ACHN (cell line): Measurements from ENCODE around the gene DPY30.
A peak's percentile ranks its signal among the peaks of the same experiment; 100 is the strongest.
"Not testable (repeated sequence)": the region's sequence is repeated elsewhere in the genome, so short reads cannot be mapped to it uniquely, and the experiment has no call there.

Experiments
- DNase-seq: peaks from one replicate; pipeline ENCODE4 v3.0.0-alpha.2; 2015
- in situ Hi-C: cut with HindIII; loops from 2 replicates; pipeline ENCODE4 v1.10.0; 2017; ENCODE audit warnings: low sequenced_read_pairs, low pct_ligation_motif_present, low pct_unique_long_range_greater_than_20kb

DPY30 gene

DNA sequence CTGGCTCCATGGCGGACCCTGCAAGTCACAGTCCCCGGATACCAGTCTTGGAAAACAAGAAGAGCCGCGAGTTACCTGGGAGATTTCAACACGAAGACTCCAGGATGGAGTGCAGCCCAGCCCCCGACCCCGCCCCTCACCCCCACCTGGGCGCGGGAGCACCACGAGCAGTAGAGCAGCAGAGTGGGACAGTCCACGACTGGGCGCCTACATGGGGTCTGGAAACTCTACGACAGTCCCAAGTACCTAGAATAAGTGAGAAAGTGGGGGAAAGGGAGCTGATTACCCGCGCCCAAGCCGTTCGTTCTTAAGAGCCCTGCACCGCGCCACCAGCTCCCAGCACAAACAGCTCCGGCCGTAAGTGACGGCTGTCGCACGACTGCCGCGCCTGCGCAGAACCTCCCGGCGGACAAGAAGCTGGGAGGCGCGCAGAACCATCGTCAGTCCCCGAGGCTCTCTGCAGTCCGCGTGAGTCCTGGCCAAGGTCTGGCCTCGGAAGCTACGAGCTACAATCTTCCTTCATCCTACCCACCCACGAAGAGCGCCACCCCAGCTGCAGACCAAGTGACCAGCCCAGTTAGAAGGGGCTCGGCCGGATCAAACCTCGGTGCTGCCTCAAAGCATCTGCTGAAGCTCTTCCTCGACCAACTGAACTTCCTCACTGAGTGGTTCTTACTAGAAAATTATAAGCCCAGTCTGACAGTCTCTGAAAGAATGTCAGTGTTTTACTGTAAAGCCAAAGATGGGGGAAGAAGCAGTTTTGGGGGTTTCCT, at the start of gene DPY30:
Gene DPY30 (minus strand): TSS at position 359 of the 773 bp plus-strand sequence. CDS start 349 bp downstream, at position 10.
- peak; percentile 94 for DNase-seq
- in situ Hi-C loops: no loop called here

DNA sequence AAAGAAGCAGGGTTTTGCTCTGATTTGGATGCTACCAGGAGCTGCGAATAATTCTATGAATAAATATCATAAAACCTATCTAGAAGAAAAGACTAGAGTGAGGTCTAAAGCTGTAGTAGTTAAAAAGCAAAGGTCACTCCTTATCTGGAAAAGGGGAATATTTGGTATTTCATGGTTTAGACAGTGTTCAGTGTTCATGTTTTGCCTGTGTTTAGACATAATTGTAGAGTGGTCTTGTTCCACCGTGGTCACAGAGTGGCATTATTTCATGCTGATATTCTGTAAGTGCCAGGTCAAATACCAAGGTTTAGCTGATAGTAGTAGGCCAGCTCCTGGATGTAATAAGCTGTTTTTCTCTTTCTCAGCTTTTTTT, 34.5 kb upstream of the DPY30 start:
- in situ Hi-C loops: no loop called here
- DNase-seq: no peak

DNA sequence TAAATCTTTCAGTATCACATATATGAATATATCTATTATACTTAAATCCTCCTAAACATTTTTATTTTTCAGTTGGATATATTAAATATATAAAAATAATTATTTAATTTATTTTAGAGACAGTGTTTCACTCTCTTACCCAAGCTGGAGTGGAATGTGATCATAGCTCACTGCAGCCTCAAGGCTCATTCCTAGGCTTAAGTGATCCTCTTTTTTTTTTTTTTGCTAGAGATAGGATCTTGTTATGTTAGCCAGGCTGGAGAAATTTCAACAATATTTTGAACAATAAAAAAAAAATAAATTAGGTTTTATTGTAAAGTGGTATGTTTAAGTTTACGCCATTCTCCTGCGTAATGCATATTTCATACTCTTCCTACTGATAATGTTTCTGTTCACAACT, 27.9 kb upstream of the DPY30 start:
- DNase-seq: no peak
- in situ Hi-C loops: no loop called here

DNA sequence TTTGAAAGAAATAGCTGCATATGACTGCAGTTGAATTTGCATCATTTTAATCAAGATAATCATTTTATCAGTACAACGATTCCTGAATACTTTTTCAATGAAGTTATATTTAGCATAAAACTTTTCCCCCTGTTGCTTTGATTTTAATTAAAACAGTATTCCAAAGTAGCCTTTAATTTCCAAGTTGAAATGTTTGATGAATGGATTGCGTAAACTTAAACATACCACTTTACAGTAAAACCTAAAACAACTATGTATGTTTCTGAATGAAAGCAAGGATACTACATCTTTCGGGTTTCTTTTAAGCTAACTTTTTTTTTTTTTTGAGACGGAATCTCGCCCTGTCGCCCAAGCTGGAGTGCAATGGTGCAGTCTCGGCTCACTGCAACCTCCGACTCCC, 25.1 kb upstream of the DPY30 start:
- no peak for DNase-seq
- in situ Hi-C loops: no loop called here

DNA sequence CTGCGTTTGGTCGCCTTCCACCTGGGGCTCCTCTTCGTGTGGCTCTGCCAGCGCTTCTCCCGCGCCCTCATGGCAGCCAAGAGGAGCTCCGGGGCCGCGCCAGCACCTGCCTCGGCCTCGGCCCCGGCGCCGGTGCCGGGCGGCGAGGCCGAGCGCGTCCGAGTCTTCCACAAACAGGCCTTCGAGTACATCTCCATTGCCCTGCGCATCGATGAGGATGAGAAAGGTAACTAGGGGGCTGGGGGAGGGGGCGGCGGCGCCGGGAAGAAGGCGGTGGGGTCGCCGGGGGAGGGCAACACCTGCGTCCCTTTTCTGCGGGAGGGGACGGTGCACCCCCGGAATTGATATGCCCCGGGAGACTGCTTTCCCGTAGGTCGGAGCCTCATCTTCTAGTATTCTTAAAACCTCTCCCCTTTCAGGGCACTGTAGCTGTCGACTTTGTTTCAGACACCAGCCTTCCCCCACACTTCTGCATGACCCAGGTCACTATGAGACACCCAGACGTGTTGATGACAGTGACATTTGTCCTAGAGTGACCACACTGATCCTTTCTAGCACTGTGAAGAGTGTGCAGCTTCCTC, 24.5 kb upstream of the DPY30 start:
- in situ Hi-C loops: no loop called here
- no peak for DNase-seq

DNA sequence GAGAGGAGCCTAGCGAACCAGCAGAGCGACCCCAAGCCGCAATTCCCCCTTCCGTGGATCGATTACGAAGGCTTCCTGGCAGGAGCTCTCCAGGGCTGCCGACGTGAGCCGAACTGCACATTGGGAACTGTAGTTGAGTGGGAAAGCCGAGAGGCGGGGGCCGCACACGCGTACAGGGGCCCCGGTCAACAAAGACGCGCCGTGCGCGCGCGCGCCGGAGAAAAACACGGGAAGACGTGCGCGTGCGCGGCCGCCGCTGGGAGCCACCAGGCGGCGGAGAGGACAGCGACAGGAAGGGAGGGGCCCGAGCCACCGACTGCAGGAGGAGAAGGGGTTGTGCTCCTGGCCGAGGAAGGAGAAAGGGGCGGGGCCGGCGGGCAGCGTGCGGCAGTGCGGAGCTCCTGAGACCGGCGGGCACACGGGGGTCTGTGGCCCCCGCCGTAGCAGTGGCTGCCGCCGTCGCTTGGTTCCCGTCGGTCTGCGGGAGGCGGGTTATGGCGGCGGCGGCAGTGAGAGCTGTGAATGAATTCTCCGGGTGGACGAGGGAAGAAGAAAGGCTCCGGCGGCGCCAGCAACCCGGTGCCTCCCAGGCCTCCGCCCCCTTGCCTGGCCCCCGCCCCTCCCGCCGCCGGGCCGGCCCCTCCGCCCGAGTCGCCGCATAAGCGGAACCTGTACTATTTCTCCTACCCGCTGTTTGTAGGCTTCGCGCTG, 23.9 kb upstream of the DPY30 start, which contains the start of gene SPAST:
Gene SPAST (plus strand): TSS at position 247 of the 711 bp plus-strand sequence. CDS start 276 bp downstream, at position 523.
- peak; percentile 98 for DNase-seq
- in situ Hi-C loops: no loop called here

DNA sequence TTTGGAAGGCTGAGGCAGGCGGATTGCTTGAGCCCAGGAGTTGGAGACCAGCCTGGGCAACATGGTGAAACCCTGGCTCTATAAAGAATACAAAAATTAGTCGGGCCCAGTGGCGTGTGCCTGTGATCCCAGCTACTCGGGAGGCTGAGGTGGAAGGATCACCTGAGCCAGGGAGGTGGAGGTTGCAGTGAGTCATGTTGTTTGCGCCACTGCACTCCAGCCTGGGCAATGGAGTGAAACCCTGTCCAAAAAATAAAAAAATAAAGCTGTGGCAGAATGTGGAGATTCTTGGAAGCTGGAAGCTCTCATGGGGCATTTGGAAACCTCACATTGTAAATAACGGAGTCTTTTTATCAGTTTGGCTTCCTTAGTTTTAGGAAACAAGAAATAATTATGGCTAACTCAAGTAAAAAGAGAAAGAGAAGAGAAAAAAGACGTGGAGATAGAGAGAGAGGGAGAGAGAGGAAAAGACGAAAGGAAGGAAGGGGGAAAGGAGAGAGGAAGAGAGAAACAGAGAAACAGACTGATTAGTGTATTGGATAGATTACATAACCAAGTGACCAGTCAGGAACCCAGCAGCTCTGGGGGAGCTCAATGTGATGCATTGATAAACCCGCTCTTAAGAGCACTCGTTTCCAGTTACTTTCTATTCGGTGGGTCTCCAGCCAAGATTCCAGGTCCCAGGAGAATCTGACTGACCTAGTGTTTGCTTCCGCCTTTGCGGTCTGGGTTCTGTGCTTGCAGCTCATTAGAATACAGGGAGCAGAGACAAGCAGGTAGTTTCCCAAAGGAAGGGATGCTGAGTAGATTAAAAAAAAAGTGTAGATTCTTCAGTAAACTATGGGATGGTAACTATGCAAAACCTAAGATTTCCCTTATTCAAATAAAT, 22.6 kb upstream of the DPY30 start:
- peak; percentile 78 for DNase-seq
- in situ Hi-C loops: no loop called here

DNA sequence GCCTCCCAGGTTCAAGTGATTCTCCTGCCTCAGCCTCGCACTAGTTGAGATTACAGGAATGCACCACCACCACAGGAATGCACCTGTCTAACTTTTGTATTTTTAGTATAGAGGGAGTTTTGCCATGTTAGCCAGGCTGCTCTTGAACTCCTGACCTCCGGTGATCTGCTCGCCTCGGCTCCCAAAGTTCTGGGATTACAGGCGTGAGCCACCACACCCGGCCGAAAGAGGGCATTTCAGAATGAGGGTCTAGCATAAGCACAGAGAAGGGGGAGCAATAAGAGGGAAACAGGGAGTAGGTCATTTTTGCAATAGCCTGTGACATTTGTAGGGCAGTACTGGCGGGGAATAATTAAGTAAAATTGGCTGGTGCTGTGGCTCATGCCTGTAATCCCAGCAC, 21.8 kb upstream of the DPY30 start:
- DNase-seq: no peak
- in situ Hi-C loops: no loop called here

DNA sequence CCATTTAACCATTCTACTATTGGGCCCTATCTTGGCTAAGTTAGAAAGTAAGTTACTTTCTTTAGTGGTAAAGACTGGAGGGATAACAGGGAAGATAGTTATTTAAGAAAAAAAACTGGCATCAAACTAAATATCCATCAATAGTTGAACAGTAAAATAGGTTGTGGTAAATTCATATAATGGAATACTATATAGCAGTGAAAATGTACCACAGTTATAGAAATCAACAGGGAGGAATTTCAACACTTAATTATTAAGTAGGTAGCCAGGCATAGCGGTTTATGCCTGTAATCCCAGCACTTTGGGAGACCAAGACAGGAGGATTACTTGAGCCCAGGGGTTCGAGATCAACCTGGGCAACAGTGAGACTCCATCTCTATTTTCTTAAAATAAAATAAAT, 20.7 kb upstream of the DPY30 start:
- no peak for DNase-seq
- in situ Hi-C loops: no loop called here

DNA sequence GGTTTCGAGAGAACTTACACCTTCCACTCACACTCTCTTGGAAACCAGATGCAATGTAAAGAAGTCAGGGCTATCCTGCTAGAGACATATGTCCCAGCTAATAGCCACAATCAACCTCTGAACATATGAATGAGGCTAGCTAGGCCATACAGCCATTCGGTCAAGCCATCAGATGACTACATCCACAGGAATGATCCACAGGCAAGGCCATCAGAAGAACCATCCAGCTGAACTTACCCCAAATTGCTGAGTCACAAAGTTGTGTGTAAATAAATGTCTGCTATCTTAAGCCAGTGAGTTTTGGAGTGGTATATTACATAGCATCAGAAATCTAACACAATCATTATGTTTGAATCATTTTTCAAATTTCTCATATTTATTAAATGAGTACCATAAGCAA, 18.5 kb upstream of the DPY30 start:
- in situ Hi-C loops: no loop called here
- no peak for DNase-seq

DNA sequence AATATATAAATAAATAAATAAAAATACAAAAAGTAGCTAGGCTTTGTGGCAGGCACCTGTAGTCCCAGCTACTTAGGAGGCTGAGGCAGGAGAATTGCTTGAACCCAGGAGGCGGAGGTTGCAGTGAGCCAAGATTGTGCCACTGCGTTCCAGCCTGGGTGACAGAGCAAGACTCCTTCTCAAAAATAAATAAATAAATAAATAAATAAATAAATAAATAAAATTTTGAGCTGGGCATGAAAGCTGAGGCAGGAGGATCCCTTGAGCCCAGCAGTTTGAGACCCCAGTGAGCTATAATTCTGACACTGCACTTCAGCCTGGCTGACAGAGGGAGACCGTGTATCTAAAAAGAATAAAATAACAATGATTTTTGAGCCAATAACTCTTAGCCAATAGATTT, 15.0 kb upstream of the DPY30 start:
- in situ Hi-C loops, DNase-seq: not testable (repeated sequence)

DNA sequence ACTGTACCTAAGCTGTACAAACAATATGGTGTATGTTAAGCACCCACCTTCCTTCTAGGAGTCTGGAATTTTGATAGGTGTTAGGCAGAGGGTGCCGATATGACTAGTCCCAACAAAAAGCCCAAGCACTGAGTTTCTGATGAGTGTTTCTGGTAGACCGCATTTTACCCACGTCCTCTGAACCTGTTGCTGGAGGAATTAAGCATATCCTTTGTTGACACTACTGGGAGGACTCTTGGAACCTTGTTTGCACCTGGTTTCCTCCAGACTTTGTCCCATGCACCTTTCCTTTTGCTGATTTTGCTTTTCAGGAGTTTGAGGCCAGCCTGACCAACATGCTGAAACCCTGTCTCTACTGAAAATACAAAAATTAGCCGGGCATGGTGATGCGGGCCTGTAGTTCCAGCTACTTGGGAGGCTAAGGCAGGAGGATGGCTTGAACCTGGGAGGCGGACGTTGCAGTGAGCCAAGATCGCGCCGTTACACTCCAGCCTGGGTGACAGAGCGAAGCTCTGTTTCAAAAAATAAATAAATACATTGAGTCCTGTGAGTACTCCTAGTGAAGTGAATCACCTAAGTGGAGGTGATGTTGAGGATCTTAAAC, 12.3 kb upstream of the DPY30 start:
- in situ Hi-C loops: no loop called here
- no peak for DNase-seq

DNA sequence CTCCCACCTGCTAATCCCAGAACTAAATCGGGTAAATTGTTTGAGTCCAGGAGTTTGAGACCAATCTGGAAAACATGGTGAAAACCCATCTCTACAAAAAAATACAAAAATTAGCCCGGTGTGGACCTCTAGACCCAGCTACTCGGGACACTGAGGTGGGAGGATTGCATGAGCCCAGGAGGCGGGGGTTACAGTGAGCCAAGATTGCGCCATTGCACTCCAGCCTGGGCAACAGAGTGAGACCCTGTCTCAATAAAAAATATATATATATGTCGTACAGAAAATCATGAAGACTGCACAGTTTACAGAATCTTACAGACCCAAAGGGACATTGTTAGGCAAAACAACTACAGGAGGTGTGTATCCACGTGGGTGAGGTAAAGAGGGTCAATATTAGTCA, 4.0 kb upstream of the DPY30 start:
- in situ Hi-C loops: no loop called here
- no peak for DNase-seq

DNA sequence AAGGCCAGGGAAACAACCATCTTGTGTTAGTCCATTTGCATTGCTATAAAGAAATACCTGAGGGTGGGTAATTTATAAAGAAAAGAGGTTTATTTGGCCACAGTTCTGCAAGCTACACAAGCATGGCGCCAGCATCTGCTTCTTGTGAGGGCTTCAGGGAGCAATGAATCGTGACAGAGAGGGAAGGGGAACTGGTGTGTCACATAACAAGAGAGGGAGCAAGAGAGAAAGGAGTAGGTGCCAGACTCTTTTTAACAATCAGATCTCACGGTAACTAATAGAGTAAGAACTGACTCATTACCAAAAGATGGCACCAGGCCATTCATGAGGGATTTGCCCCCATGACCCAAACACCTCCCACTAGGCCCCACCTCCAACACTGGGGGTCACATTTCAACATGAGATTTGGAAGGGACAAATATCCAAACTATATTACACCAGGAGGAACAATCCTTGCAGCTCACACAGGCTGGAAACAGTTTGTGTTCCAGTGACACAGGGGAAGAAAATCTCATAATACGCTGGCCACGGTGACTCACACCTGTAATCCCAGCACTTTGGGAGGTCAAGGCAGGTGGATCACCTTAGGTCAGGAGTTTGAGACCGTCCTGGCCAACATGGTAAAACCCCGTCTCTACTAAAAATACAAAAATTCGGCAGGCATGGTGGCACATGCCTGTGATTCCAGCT, 5.3 kb downstream of the DPY30 start:
- in situ Hi-C loops: not testable (repeated sequence)
- peak; percentile 14 for DNase-seq

DNA sequence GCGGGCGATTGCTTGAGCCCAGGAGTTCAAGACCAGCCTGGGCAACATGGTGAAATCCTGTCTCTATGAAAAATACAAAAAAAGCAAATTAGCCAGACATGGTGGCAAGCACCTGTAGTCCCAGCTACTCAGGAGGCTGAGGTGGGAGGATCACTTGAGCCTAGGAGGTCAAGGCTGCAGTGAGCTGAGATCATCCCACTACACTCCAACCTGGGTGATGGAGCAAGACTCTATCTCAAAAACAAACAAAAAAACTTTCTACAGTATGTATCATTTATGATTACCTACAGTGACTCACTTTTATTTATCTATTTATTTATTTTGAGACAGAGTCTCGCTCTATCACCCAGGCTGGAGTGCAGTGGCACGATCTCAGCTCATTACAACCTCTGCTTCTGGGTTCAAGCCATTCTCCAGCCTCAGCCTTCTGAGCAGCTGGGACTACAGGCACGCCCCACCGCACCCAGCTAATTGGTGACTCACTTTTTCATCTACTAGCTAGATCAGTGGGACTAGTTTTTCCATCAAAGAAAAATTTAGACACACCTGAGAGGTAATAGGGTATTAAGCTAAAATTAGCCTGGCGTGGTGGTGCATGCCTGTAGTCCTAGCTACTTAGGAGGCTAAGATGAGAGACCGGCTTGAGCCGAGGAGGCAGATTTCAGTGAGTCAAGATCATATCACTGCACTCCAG, 20.7 kb downstream of the DPY30 start:
- in situ Hi-C loops: not testable (repeated sequence)
- DNase-seq: peak; percentile 35

DNA sequence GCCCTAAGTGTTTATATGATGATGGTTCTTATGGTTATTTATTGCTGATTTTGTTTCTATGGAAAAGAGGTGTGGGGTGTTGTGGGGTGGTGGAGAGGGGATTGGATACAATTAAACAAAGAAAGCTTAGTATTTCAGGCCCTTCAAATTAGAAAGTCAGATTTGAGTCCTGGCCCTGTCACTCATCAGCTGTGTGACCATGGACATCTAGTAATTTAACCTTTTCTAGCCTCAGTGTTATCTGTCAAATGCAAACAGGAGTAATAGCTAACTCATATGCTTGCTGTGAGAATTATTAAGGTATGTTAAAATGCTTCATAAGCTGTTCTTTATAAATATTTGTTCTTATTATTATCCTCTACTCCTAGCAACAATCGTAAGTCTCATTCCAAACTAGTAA, 26.7 kb downstream of the DPY30 start:
- in situ Hi-C loops: no loop called here

DNA sequence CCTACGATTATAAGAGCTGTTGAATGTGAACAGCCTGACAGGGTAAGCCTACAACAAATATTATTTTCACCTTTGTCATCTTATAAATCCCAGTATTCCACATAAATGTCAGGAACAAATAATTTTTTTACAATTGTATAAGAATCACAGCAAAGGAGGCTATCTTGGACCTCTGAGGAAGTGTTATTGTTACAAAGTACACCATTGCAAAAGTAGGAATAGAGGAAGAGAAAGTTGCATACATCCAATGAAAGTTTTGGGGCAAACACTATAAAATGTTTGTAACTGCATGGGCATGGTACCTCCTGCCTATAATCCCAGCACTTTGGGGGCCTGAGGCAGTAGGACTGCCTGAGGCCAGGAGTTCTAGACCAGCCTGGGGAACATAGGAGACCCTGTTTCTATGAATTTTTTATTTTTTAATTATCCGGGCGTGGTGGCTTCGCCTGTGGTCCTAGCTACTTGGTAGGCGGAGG, 28.1 kb downstream of the DPY30 start:
- DNase-seq: no peak
- in situ Hi-C loops: no loop called here

More for the DNA sequence above, 26.7 kb downstream of the DPY30 start:
- no peak for DNase-seq
